CD4-positive, CD25-positive, alpha-beta regulatory T cell (primary cell): ENCODE data around the gene CPN2. TPM values are rescaled to one million over a fixed set of nuclear protein-coding genes. Genes with fewer than 3 reads are reported as not detected.

Experiments used
- ATAC-seq, 2 donors: fragments of 150-1000 bp; cut with Tn5 transposase; one replicate each; pipeline ENCODE4 v1.10.0; 2021; ENCODE audit warnings: low read depth in 2 of 2, moderate number of reproducible peaks in 2 of 2, moderate library complexity in 1 of 2
- DNase-seq, 3 donors: peaks; one replicate each; pipeline versions ENCODE4 v3.0.0 to v3.0.0-alpha.2; 2012 to 2022; ENCODE audit warnings: mixed read lengths in 1 of 3
- H3K27ac ChIP-seq: one replicate; pipeline ENCODE4 v1.7.0; 2013; ENCODE audit warnings: mild to moderate bottlenecking, low read length; ENCODE audit not compliant: insufficient read depth, poor library complexity, severe bottlenecking
- H3K27me3 ChIP-seq: one replicate; pipeline ENCODE4 v1.7.0; 2013; ENCODE audit warnings: low read length; ENCODE audit not compliant: control insufficient read depth, insufficient read depth
- H3K36me3 ChIP-seq: one replicate; pipeline ENCODE4 v1.7.0; 2013; ENCODE audit warnings: mild to moderate bottlenecking, low read length, moderate library complexity; ENCODE audit not compliant: control insufficient read depth, insufficient read depth
- H3K4me1 ChIP-seq: 2 replicates; pipeline ENCODE4 v1.7.0; 2013; ENCODE audit warnings: mild to moderate bottlenecking, low read length; ENCODE audit not compliant: insufficient read depth, control insufficient read depth, poor library complexity, severe bottlenecking
- H3K4me3 ChIP-seq: one replicate; pipeline ENCODE4 v1.7.0; 2013; ENCODE audit warnings: low read depth, mild to moderate bottlenecking, low read length, moderate library complexity
- H3K9me3 ChIP-seq, 2 experiments: 1 replicate in 1 of 2; 2 replicates in 1 of 2; pipeline ENCODE4 v1.7.0; 2013; ENCODE audit warnings: low read length in 2 of 2, mild to moderate bottlenecking in 1 of 2, moderate library complexity in 1 of 2; ENCODE audit not compliant: control insufficient read depth in 2 of 2
- H3K27ac Mint-ChIP-seq, 3 donors: one replicate each; pipeline ENCODE4 v1.8.0; 2020 to 2022; ENCODE audit warnings: mild to moderate bottlenecking in 3 of 3, mixed read lengths in 3 of 3, moderate library complexity in 2 of 3
- H3K27me3 Mint-ChIP-seq: one replicate; pipeline ENCODE4 v1.8.0; 2022; ENCODE audit warnings: mild to moderate bottlenecking, mixed read lengths
- H3K36me3 Mint-ChIP-seq: one replicate; pipeline ENCODE4 v1.8.0; 2020; ENCODE audit warnings: mixed read lengths
- H3K4me1 Mint-ChIP-seq, 4 donors: one replicate each; pipeline ENCODE4 v1.8.0; 2020 to 2022; ENCODE audit warnings: mixed read lengths in 4 of 4, mild to moderate bottlenecking in 1 of 4
- H3K4me3 Mint-ChIP-seq, 4 donors: one replicate each; pipeline ENCODE4 v1.8.0; 2020 to 2022; ENCODE audit warnings: mild to moderate bottlenecking in 4 of 4, mixed read lengths in 4 of 4, moderate library complexity in 3 of 4
- H3K9me3 Mint-ChIP-seq, 7 donors: one replicate each; pipeline ENCODE4 v1.8.0; 2020 to 2022; ENCODE audit warnings: mixed read lengths in 7 of 7, mild to moderate bottlenecking in 3 of 7, moderate library complexity in 2 of 7
- polyA plus RNA-seq, 4 donors: library from polyadenylated mRNA; unstranded; fragments of 300-500 nt; fragmentation: Illumina TruSeq; gene quantifications; one replicate each; pipeline ENCODE4 v1.2.3, GENCODE V29; 2021
- total RNA-seq: library from RNA; stranded (reverse); gene quantifications from one replicate; pipeline ENCODE4 v1.2.3, GENCODE V29; 2022

The CPN2 gene, protein sequence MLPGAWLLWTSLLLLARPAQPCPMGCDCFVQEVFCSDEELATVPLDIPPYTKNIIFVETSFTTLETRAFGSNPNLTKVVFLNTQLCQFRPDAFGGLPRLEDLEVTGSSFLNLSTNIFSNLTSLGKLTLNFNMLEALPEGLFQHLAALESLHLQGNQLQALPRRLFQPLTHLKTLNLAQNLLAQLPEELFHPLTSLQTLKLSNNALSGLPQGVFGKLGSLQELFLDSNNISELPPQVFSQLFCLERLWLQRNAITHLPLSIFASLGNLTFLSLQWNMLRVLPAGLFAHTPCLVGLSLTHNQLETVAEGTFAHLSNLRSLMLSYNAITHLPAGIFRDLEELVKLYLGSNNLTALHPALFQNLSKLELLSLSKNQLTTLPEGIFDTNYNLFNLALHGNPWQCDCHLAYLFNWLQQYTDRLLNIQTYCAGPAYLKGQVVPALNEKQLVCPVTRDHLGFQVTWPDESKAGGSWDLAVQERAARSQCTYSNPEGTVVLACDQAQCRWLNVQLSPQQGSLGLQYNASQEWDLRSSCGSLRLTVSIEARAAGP
- total RNA-seq (not detected), polyA plus RNA-seq (not detected)

DNA sequence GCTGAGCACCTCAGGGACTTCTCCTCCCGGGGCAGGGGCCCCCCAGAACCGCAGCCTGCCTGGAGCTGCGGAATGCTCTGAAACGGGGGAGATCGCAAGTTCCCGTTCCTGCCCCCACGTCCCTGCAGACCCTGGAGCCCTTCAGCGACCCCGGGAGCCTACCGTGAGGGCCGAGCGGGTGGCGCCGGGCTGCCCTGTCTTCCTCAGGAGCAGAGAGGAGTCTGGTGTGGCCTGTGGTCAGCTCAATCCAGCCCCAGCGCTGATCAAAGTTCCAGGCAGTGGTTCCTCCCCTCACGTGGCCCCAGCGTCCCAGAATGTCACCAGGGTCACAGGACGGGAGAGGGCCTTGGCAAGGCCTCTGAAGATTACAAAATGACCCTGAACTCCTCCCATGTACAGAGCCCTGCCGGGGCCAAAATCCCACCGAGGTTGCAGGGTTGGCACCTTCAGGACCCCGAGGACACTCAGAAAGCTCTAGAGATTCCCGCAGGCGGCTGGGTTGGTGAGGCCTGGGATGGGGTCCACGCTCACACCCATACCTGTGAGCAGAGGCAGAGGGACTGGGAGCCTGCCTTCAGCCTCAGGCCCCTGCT is at the start of gene CPN2:
TSS of gene CPN2 (minus strand) at position 249 of the 593 bp plus-strand sequence. CDS start 8,626 bp downstream, outside the sequence.
- H3K4me3 ChIP-seq, result no peak within 1 kb of the TSS
- H3K4me1 ChIP-seq, result no peaks in the 10 kb centered on the region
- H3K36me3 Mint-ChIP-seq, result no peaks in the 10 kb centered on the region
- no peaks in the 10 kb centered on the region for H3K9me3 ChIP-seq
- ATAC-seq (no peak), DNase-seq (no peak)
- H3K27ac Mint-ChIP-seq, result no peak within 1 kb of the TSS
- H3K27me3 ChIP-seq, result no peaks in the 10 kb centered on the region
- peaks cover 4% of the 10 kb centered on the region for H3K27me3 Mint-ChIP-seq
- H3K9me3 Mint-ChIP-seq, result no peaks in the 10 kb centered on the region
- H3K4me1 Mint-ChIP-seq, result no peaks in the 10 kb centered on the region
- no peak within 1 kb of the TSS for H3K27ac ChIP-seq
- H3K36me3 ChIP-seq, result no peaks in the 10 kb centered on the region
- no peak within 1 kb of the TSS for H3K4me3 Mint-ChIP-seq

DNA sequence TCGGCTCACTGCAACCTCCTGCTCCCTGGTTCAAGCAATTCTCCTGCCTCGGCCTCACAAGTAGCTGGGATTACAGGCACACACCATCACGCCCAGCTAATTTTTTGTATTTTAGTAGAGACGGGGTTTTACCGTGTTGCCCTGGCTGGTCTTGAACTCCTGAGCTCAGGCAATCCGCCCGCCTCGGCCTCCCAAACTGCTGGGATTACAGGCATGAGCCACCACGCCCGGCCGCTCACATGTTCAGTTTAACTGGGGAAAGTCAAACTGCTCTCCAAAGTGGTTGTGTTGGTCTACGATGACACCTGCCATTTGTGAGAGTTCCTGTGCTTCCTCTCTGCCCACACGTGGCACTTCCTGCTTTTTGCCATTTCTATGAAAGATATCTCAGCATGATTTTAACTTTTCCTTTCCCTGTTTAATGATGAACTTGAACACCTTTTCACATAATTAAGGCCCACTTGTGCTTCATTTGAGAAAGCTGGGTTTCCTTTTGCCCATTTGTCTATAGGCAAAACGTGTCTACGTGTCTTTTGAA is 48.8 kb upstream of the CPN2 start:
- peak in 1 of 3 donors; percentile 31 for DNase-seq
- Histone ChIP-seq H3K9me3 (no peaks in the 10 kb centered on the region), H3K4me3 (no peak overlapping the region), H3K4me1 (peaks cover 30% of the 10 kb centered on the region), H3K36me3 (peaks cover 3% of the 10 kb centered on the region), H3K27me3 (peaks cover 13% of the 10 kb centered on the region), H3K27ac (no peak overlapping the region)
- Mint-ChIP-seq H3K36me3 (peaks cover 4% of the 10 kb centered on the region), H3K27ac (peak overlapping the region in 1 of 3 donors; percentile 24), H3K27me3 (peaks cover 31% of the 10 kb centered on the region), H3K4me1 (peaks cover 17 to 50% (median 34%) of the 10 kb centered on the region in 4 donors), H3K4me3 (no peak overlapping the region), H3K9me3 (peaks cover 0 to 1% (median 0%) of the 10 kb centered on the region in 7 donors)
- no peak for ATAC-seq

DNA sequence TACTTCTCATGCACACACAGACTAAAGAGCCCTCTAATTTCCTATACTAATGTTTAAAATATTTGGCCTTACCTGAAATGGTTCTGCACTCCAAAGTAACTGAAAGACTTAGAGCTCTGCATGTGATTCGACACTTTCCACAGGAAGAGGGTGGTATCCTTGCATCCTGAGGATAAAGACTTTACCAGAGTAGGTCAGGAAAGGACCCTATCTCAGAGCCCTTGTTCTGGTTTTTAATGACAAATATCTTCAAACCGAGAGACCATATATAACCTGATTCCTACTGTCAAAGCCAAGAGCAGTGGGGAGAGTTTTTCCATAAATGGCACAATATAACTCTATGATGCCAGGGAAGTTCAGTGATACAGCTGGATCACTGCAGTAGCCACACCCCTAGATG is 48.0 kb upstream of the CPN2 start, which contains the start of gene GP5:
TSS of gene GP5 (minus strand) at position 101 of the 400 bp plus-strand sequence. CDS start 984 bp downstream, outside the sequence.
- no peak within 1 kb of the TSS for H3K27ac ChIP-seq
- peaks cover 2% of the 10 kb centered on the region for H3K36me3 ChIP-seq
- Mint-ChIP-seq H3K36me3 (no peaks in the 10 kb centered on the region), H3K9me3 (peaks cover 0 to 1% (median 0%) of the 10 kb centered on the region in 7 donors), H3K4me3 (peak within 1 kb of the TSS; percentile 7 to 92 (median 86)), H3K27ac (peak within 1 kb of the TSS in 2 of 3 donors; percentile 67 to 72), H3K4me1 (peaks cover 14 to 46% (median 30%) of the 10 kb centered on the region in 4 donors), H3K27me3 (peaks cover 34% of the 10 kb centered on the region)
- H3K4me3 ChIP-seq, result peak within 1 kb of the TSS; percentile 67
- DNase-seq, result no peak
- ATAC-seq, result no peak
- peaks cover 30% of the 10 kb centered on the region for H3K4me1 ChIP-seq
- no peaks in the 10 kb centered on the region for H3K9me3 ChIP-seq
- peaks cover 16% of the 10 kb centered on the region for H3K27me3 ChIP-seq

DNA sequence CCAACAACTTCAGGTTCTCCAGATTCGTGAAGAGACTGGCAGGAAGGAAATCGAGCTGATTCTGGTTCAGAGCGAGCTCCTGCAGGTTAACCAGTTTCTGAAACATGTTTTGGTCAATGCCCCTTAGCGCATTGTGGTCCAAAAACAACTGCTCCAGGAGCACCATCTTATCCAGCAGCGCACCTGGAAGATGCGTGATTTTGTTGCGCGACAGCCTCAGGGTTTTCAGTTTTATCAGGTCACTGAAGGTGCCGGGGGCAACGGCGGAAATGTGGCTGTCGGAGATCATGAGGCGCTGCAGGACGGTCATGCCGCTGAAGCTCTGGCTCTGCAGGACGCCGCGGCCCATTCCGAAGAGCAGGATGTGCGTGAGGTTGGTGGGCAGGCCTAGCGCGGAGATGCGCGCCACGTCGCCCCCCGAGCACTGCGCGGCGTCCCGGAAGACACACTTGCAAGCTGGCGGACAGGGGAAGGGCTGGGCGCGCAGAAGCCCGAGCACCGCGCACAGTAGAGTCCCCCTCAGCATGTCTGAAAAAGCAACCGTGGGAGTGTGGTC is 46.7 kb upstream of the CPN2 start:
- ATAC-seq, result peak; percentile 25 to 28
- Histone ChIP-seq H3K27ac (no peak overlapping the region), H3K4me1 (peaks cover 30% of the 10 kb centered on the region), H3K36me3 (no peaks in the 10 kb centered on the region), H3K4me3 (peak overlapping the region; percentile 77), H3K9me3 (no peaks in the 10 kb centered on the region), H3K27me3 (peaks cover 16% of the 10 kb centered on the region)
- Mint-ChIP-seq H3K36me3 (no peaks in the 10 kb centered on the region), H3K27ac (peak overlapping the region in 1 of 3 donors; percentile 72), H3K27me3 (peaks cover 37% of the 10 kb centered on the region), H3K4me3 (peak overlapping the region; percentile 75 to 92 (median 86)), H3K4me1 (peaks cover 14 to 46% (median 30%) of the 10 kb centered on the region in 4 donors), H3K9me3 (peaks cover 0 to 1% (median 0%) of the 10 kb centered on the region in 7 donors)
- peak in 2 of 3 donors; percentile 9 to 78 for DNase-seq

DNA sequence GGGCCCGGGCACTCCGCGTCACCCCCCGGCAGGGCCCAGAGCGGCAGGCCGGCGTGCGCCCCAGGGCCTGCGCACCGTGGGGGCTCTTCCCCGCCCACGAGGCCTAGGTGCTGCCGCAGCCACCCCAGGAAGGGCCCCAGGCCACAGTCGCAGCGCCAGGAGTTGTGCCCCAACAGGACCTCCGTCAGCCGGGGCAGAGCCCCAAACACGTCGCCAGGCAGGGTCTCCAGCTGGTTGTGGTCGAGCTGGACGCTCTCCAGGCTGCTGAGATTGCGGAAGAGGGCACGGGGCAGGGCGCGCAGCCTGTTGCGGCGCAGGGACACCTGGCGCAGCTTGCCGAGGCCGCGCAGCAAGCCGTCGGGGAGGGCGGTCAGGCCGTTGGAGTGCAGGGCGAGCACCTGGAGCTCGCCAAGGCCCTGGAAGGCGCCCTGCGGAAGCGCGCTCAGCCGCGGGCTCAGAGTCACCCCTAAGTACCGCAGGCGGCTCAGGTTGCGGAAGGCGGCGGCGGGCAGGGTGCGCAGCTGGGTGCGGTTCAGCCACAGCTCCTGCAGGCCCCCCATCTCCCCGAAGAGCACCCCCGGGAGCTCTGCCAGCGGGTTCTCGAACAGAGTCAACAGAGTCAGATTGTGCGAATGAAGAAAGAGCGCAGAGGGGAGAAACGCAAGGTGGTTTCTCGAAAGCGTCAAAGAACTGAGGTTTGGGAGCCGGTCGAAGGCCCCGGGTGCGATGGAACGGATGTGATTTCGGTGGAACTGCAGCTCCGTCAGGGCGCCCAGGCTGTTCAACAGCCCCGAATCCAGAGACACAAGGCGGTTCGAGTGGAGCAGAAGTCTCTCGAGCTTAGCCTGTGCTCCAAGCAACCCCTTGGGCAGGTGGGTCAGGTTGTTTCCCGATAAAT is 46.0 kb upstream of the CPN2 start:
- Mint-ChIP-seq H3K27me3 (peaks cover 37% of the 10 kb centered on the region), H3K9me3 (peaks cover 0 to 1% (median 0%) of the 10 kb centered on the region in 7 donors), H3K4me3 (peak overlapping the region; percentile 75 to 92 (median 86)), H3K4me1 (peaks cover 16 to 46% (median 30%) of the 10 kb centered on the region in 4 donors), H3K27ac (peak overlapping the region; percentile 51 to 92 (median 72)), H3K36me3 (no peaks in the 10 kb centered on the region)
- H3K4me1 ChIP-seq, result peaks cover 30% of the 10 kb centered on the region
- H3K9me3 ChIP-seq, result no peaks in the 10 kb centered on the region
- H3K4me3 ChIP-seq, result peak overlapping the region; percentile 77
- H3K27ac ChIP-seq, result peak overlapping the region; percentile 5
- DNase-seq (peak in 2 of 3 donors; percentile 38 to 80), ATAC-seq (peak; percentile 50 to 53)
- no peaks in the 10 kb centered on the region for H3K36me3 ChIP-seq
- peaks cover 16% of the 10 kb centered on the region for H3K27me3 ChIP-seq

DNA sequence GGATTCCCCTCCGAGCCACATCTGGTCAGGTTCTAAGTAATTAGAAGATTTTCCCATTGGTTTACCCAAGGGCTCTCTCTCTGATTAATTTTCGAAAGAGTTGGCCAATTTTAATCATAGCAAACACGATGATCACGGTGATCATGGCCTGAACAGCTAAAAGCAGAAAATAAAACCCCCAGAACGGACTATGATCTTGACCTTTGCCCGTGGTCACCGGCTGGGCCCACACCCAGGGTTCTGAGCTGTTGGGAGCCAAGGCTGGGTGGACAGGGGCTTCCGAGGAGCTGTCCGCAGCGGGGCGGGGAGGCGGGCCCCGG is 45.4 kb upstream of the CPN2 start:
- no peaks in the 10 kb centered on the region for H3K36me3 ChIP-seq
- H3K27me3 Mint-ChIP-seq, result peaks cover 39% of the 10 kb centered on the region
- H3K9me3 ChIP-seq, result no peaks in the 10 kb centered on the region
- peaks cover 16 to 46% (median 30%) of the 10 kb centered on the region in 4 donors for H3K4me1 Mint-ChIP-seq
- H3K9me3 Mint-ChIP-seq, result peaks cover 0 to 1% (median 0%) of the 10 kb centered on the region in 7 donors
- no peak for ATAC-seq
- no peak for DNase-seq
- H3K4me3 Mint-ChIP-seq, result peak overlapping the region; percentile 53 to 84 (median 76)
- H3K27me3 ChIP-seq, result peaks cover 16% of the 10 kb centered on the region
- H3K27ac Mint-ChIP-seq, result peak overlapping the region in 1 of 3 donors; percentile 32
- H3K4me3 ChIP-seq, result no peak overlapping the region
- H3K4me1 ChIP-seq, result peaks cover 30% of the 10 kb centered on the region
- H3K27ac ChIP-seq, result peak overlapping the region; percentile 5
- H3K36me3 Mint-ChIP-seq, result no peaks in the 10 kb centered on the region
